Heart left ventricle (tissue), 16 donors: ENCODE results near the gene FRMD1. TPM values are rescaled to one million over a fixed set of nuclear protein-coding genes. Genes with fewer than 3 reads are reported as not detected.

ENCODE experiments used
- ATAC-seq, 4 donors: fragments of 200-7000 bp; cut with Tn5 transposase; one replicate each; pipeline ENCODE4 v1.9.1; 2020 to 2022; ENCODE audit warnings: moderate library complexity in 4 of 4, mild to moderate bottlenecking in 3 of 4, moderate number of reproducible peaks in 1 of 4
- DNase-seq, 5 donors: peaks; one replicate each; pipeline ENCODE4 v3.0.0-alpha.2; 2020
- H3K27ac ChIP-seq, 12 donors: fragments of 200-600 bp; sonication (generic) in 4 of 12; one replicate each; pipeline versions ENCODE4 v1.5.0 to v1.8.0; 2016 to 2022; ENCODE audit warnings: mild to moderate bottlenecking in 2 of 12
- H3K27me3 ChIP-seq, 9 donors: fragments of 200-600 bp; sonication (generic) in 2 of 9; one replicate each; pipeline versions ENCODE4 v1.5.1 to v1.8.0; 2016 to 2022; ENCODE audit warnings: mild to moderate bottlenecking in 3 of 9
- H3K36me3 ChIP-seq, 9 donors: fragments of 200-600 bp; sonication (generic) in 2 of 9; one replicate each; pipeline versions ENCODE4 v1.5.0 to v1.8.0; 2018 to 2022; ENCODE audit warnings: mild to moderate bottlenecking in 2 of 9
- H3K4me1 ChIP-seq, 12 donors: fragments of 200-600 bp; sonication (generic) in 4 of 12; one replicate each; pipeline versions ENCODE4 v1.5.0 to v1.8.0; 2016 to 2022; ENCODE audit warnings: mild to moderate bottlenecking in 3 of 12
- H3K4me3 ChIP-seq, 12 donors: fragments of 200-600 bp; sonication (generic) in 4 of 12; one replicate each; pipeline versions ENCODE4 v1.5.0 to v1.8.0; 2017 to 2022; ENCODE audit warnings: mild to moderate bottlenecking in 9 of 12, moderate library complexity in 4 of 12
- H3K9me3 ChIP-seq, 12 donors: fragments of 200-600 bp; sonication (generic) in 4 of 12; one replicate each; pipeline versions ENCODE4 v1.5.0 to v1.8.0; 2016 to 2022; ENCODE audit warnings: mild to moderate bottlenecking in 1 of 12
- CTCF ChIP-seq, 12 donors: fragments of 200-600 bp; sonication (generic) in 4 of 12; IDR thresholded peaks; one replicate each; pipeline versions ENCODE4 v1.5.0 to v1.8.0; 2018 to 2022; ENCODE audit warnings: antibody characterized with exemption in 12 of 12, mild to moderate bottlenecking in 5 of 12
- POLR2A ChIP-seq, 2 donors: fragments of 450-650 bp; IDR thresholded peaks; one replicate each; pipeline ENCODE4 v1.6.1; 2017; ENCODE audit warnings: antibody characterized with exemption in 2 of 2, mild to moderate bottlenecking in 2 of 2, moderate library complexity in 2 of 2
- WGBS, 4 donors: extraction: QIAGEN DNeasy Blood & Tissue Kit in 2 of 4; methylation state at CpG; one replicate each; pipeline versions ENCODE4 v1.1.5 to v1.1.7; 2013 to 2018; 5-methylcytosine and 5-hydroxymethylcytosine counted together
- intact Hi-C, 10 donors: fragments of 100-400 bp; cut with DNase I; formaldehyde crosslinking; loops; one replicate each; pipeline versions ENCODE4 v1.11.1 to v1.14.2; 2022
- polyA plus RNA-seq, 2 donors: library from polyadenylated mRNA; stranded (reverse); fragments of 200-250 nt; gene quantifications; one replicate each; pipeline ENCODE4 v1.2.3, GENCODE V29; 2013
- total RNA-seq, 9 donors: library from RNA; depleted of rRNA in 2 of 9; stranded (reverse); fragments of >200 nt in 2 of 9; fragmentation: NEBNext Ultra II Directional in 3 of 9; extraction: Animal tissue kit (Norgen Biotek cat#: 25700) in 3 of 9; gene quantifications; one replicate each; pipeline versions ENCODE4 v1.1.0 to v1.2.4, GENCODE V29; 2016 to 2023
- donor health status: ischemic (EF 13 %, LVEDD 7.1; RV severe dilation, severe dysfunction).
- donor health status: healthy with polysubstance abuse.
- donor health status: DM: no; HTN: yes; CAD: no.
- donor health status: DM: no; HTN: no; CAD: no.
- donor health status: ischemic (EF 25% LVEDD 6.9; RV normal size, moderate dysfunction).
- donor health status: ischemic (EF 25% LVEDD 5.7; RV mildly dilated, moderate dysfunction).
- donor health status: healthy.
- donor health status: DM: yes; HTN: yes; CAD: no.
- donor health status: ischemic (EF 35%, LVEDD 5.7; RV mildly dilated, moderate dysfunction).
- donor health status: nonischemic (EF 11% LVEDD 7.7; RV severe dilation, severe dysfunction).
- donor health status: DM: yes; HTN: yes; CAD: no.
- donor health status: PGD.
- donor health status: ischemic (EF 29% LVEDD 5.4; RV normal size, mild dysfunction).
- donor health status: nonischemic (EF 23%, LVEDD 6.1; RV moderate dilation, normal function).

The FRMD1 gene
- total and polyA plus RNA-seq, 11 donors = 0.04 to 0.50 (median 0.14) TPM; not detected in 7

GRCh38 chr6:168073937-168074730 lies 4.9 kb downstream of the FRMD1 start:
- Histone ChIP-seq H3K27ac (no peak overlapping the region), H3K36me3 (no peaks in the 10 kb centered on the region), H3K27me3 (no peaks in the 10 kb centered on the region), H3K4me3 (no peak overlapping the region), H3K4me1 (peaks cover 0 to 8% (median 2%) of the 10 kb centered on the region in 12 donors), H3K9me3 (no peaks in the 10 kb centered on the region)
- DNase-seq = no peak
- intact Hi-C loops = no loop called here
- TF ChIP-seq POLR2A (IDR thresholded peaks at IDR 0.05) (no peak), CTCF (IDR thresholded peaks at IDR 0.05) (no peak)
- ATAC-seq = no peak
- WGBS, 4 donors = 81 to 94% (median 88%) methylated on average over 9 to 13 of the region's 13 CpGs

- Histone ChIP-seq H3K4me3 (no peak overlapping the region), H3K36me3 (no peaks in the 10 kb centered on the region), H3K27ac (no peak overlapping the region), H3K9me3 (no peaks in the 10 kb centered on the region), H3K27me3 (no peaks in the 10 kb centered on the region), H3K4me1 (no peaks in the 10 kb centered on the region)
- DNase-seq (no peak), ATAC-seq (no peak)
- 71 to 86% (median 83%) methylated on average over 4 of the region's 4 CpGs for WGBS, 4 donors
- no peak for TF ChIP-seq POLR2A (IDR thresholded peaks at IDR 0.05)
- no peak for TF ChIP-seq CTCF (IDR thresholded peaks at IDR 0.05)
- intact Hi-C loops = no loop called here
These were observed 6.3 kb downstream of the FRMD1 start for GRCh38 chr6:168072730-168073129.

- TF ChIP-seq POLR2A (IDR thresholded peaks at IDR 0.05) (no peak), CTCF (IDR thresholded peaks at IDR 0.05) (no peak)
- 93 to 95% (median 94%) methylated on average over 22 to 24 of the region's 24 CpGs for WGBS, 4 donors
These were observed 6.8 kb downstream of the FRMD1 start for GRCh38 chr6:168072261-168072660.

GRCh38 chr6:168071620-168072019 lies 7.4 kb downstream of the FRMD1 start:
- H3K4me3 ChIP-seq = no peak overlapping the region
- no peaks in the 10 kb centered on the region for H3K36me3 ChIP-seq
- intact Hi-C loops = no loop called here
- 93 to 99% (median 93%) methylated on average over 8 to 9 of the region's 9 CpGs for WGBS, 4 donors
- no peaks in the 10 kb centered on the region for H3K4me1 ChIP-seq
- H3K9me3 ChIP-seq = no peaks in the 10 kb centered on the region
- ATAC-seq (no peak), DNase-seq (no peak)
- TF ChIP-seq CTCF (IDR thresholded peaks at IDR 0.05) = no peak
- TF ChIP-seq POLR2A (IDR thresholded peaks at IDR 0.05) = no peak
- H3K27me3 ChIP-seq = no peaks in the 10 kb centered on the region
- no peak overlapping the region for H3K27ac ChIP-seq

More at GRCh38 chr6:168072261-168072660, 6.8 kb downstream of the FRMD1 start:
- Histone ChIP-seq H3K9me3 (no peaks in the 10 kb centered on the region), H3K4me1 (no peaks in the 10 kb centered on the region), H3K4me3 (no peak overlapping the region), H3K36me3 (no peaks in the 10 kb centered on the region), H3K27me3 (no peaks in the 10 kb centered on the region), H3K27ac (no peak overlapping the region)
- DNase-seq = no peak
- intact Hi-C loops = no loop called here
- ATAC-seq = no peak
